ENCODE data around the gene CDC14C. TPM values are rescaled to one million over a fixed set of nuclear protein-coding genes. Genes with fewer than 3 reads are reported as not detected.

The CDC14C gene
- total and polyA plus RNA-seq, 2 of the 4 experiments (the other 2 are of a cell fraction), result under 0.01 TPM; not detected in 1

- no peak overlapping the region for H3K18ac ChIP-seq (ENCODE audit: low read depth, low read length)
- no peaks in the 10 kb centered on the region for H3K27me3 ChIP-seq (ENCODE audit: control insufficient read depth, insufficient read depth, low read length)
- peaks cover 8% of the 10 kb centered on the region for H3K9me3 ChIP-seq (ENCODE audit: control insufficient read depth, insufficient read depth, low read length)
- H3K4me2 ChIP-seq (ENCODE audit: low read depth, low read length), result no peak overlapping the region
- WGBS, 2 experiments (ENCODE audit: extremely low coverage in 2 of 2, insufficient read length in 1 of 2), result no CpG with 5 or more reads among the region's 2 CpGs
- BruUV-seq (replicated peaks), result no TSS peak
- ATAC-seq (ENCODE audit: low read depth), result no peak
- no peak overlapping the region for H4K5ac ChIP-seq (ENCODE audit: low read depth, low read length)
- no peaks in the 10 kb centered on the region for H4K20me1 ChIP-seq (ENCODE audit: insufficient read depth, low read length)
- no peak overlapping the region for H3K56ac ChIP-seq (ENCODE audit: extremely low read depth, insufficient read depth, low read length)
- H2BK20ac ChIP-seq (ENCODE audit: low read depth, low read length), result no peak overlapping the region
- no peaks in the 10 kb centered on the region for H3K79me1 ChIP-seq (ENCODE audit: low read depth in 1 of 2, low read length in 2 of 2)
- no peak overlapping the region for H3K23ac ChIP-seq (ENCODE audit: low read depth, low read length)
- H4K91ac ChIP-seq (ENCODE audit: insufficient read depth, low read depth, low read length), result no peak overlapping the region
- H4K8ac ChIP-seq (ENCODE audit: low read depth in 2 of 2, low read length in 2 of 2), result no peak overlapping the region
- H3K27ac ChIP-seq (ENCODE audit: insufficient read depth, low read length), result no peak overlapping the region
- TF ChIP-seq MAZ (IDR thresholded peaks at IDR 0.05; ENCODE audit: borderline replicate concordance, low read depth, low read length) (no peak), CEBPB (IDR thresholded peaks at IDR 0.05; ENCODE audit: low read depth, low read length) (no peak), MAFK (IDR thresholded peaks at IDR 0.05; ENCODE audit: low read depth, low read length) (no peak), BHLHE40 (IDR thresholded peaks at IDR 0.05; ENCODE audit: low read depth, low read length) (no peak), RFX5 (IDR thresholded peaks at IDR 0.05; ENCODE audit: low read depth, low read length) (no peak), FOS (IDR thresholded peaks at IDR 0.05; ENCODE audit: low read depth, low read length) (no peak), POLR2A (IDR thresholded peaks at IDR 0.05; ENCODE audit: low read depth, low read length) (no peak), SMC3 (IDR thresholded peaks at IDR 0.05; ENCODE audit: low read depth, low read length) (no peak), RAD21 (IDR thresholded peaks at IDR 0.05; ENCODE audit: low read length) (no peak), USF2 (IDR thresholded peaks at IDR 0.05; ENCODE audit: low read depth, low read length) (no peak), NFE2L2 (IDR thresholded peaks at IDR 0.05; ENCODE audit: low read depth, low read length) (no peak), MXI1 (IDR thresholded peaks at IDR 0.05; ENCODE audit: borderline replicate concordance, low read depth, low read length) (no peak), CHD1 (IDR thresholded peaks at IDR 0.05; ENCODE audit: low read depth, low read length) (no peak), RCOR1 (IDR thresholded peaks at IDR 0.05; ENCODE audit: insufficient replicate concordance, low read length) (no peak)
- TF ChIP-seq, protein P1, sequence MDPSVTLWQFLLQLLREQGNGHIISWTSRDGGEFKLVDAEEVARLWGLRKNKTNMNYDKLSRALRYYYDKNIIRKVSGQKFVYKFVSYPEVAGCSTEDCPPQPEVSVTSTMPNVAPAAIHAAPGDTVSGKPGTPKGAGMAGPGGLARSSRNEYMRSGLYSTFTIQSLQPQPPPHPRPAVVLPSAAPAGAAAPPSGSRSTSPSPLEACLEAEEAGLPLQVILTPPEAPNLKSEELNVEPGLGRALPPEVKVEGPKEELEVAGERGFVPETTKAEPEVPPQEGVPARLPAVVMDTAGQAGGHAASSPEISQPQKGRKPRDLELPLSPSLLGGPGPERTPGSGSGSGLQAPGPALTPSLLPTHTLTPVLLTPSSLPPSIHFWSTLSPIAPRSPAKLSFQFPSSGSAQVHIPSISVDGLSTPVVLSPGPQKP (IDR thresholded peaks at IDR 0.05; ENCODE audit: borderline replicate concordance, low read depth, low read length), result no peak
- TF ChIP-seq, protein P2, sequence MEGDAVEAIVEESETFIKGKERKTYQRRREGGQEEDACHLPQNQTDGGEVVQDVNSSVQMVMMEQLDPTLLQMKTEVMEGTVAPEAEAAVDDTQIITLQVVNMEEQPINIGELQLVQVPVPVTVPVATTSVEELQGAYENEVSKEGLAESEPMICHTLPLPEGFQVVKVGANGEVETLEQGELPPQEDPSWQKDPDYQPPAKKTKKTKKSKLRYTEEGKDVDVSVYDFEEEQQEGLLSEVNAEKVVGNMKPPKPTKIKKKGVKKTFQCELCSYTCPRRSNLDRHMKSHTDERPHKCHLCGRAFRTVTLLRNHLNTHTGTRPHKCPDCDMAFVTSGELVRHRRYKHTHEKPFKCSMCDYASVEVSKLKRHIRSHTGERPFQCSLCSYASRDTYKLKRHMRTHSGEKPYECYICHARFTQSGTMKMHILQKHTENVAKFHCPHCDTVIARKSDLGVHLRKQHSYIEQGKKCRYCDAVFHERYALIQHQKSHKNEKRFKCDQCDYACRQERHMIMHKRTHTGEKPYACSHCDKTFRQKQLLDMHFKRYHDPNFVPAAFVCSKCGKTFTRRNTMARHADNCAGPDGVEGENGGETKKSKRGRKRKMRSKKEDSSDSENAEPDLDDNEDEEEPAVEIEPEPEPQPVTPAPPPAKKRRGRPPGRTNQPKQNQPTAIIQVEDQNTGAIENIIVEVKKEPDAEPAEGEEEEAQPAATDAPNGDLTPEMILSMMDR (conservative IDR thresholded peaks at IDR 0.05; ENCODE audit: low read depth, low read length), result no peak
- in situ Hi-C loops (cut with MboI; ENCODE audit: low sequenced_read_pairs), result no loop called here
- H2BK120ac ChIP-seq (ENCODE audit: low read depth, low read length), result no peak overlapping the region
- intact Hi-C loops (cut with micrococcal nuclease), result no loop called here
- no peaks in the 10 kb centered on the region for H3K9me1 ChIP-seq (ENCODE audit: insufficient read depth, low read length)
- H3K36me3 ChIP-seq (ENCODE audit: control insufficient read depth, insufficient read depth, low read length), result no peaks in the 10 kb centered on the region
- no peak overlapping the region for H3K9ac ChIP-seq (ENCODE audit: low read depth, low read length)
- H2AFZ ChIP-seq (replicated peaks; ENCODE audit: low read length, poor library complexity), result no peak overlapping the region
- ChIA-PET POLR2A (ENCODE audit: unreplicated experiment) (no interaction called here), CTCF (no interaction called here)
- no peak overlapping the region for H3K14ac ChIP-seq (replicated peaks; ENCODE audit: low read depth, low read length)
- no peak overlapping the region for H3K4me3 ChIP-seq (ENCODE audit: insufficient read depth, low read depth, low read length)
- dilution Hi-C loops (cut with HindIII; ENCODE audit: low sequenced_read_pairs, unreplicated experiment), result no loop called here
- DNase-seq, result no peak
- H3K4me1 ChIP-seq (ENCODE audit: control insufficient read depth, insufficient read depth, low read length), result no peaks in the 10 kb centered on the region
- no peak overlapping the region for H2BK15ac ChIP-seq (ENCODE audit: low read depth, low read length)
- H2AK9ac ChIP-seq (replicated peaks; ENCODE audit: low read depth, low read length, poor library complexity), result no peak overlapping the region
- H3K4ac ChIP-seq (ENCODE audit: low read depth, low read length), result no peak overlapping the region
- H2AK5ac ChIP-seq (ENCODE audit: low read depth, low read length), result no peak overlapping the region
- no peak overlapping the region for H2BK5ac ChIP-seq (ENCODE audit: low read depth, low read length, poor library complexity, severe bottlenecking)
These were observed 36.8 kb upstream of the CDC14C start for GRCh38 chr7:48887500-48887899.

Data from IMR-90 (cell line).